Mesenchymal stem cell (in vitro differentiated cells and primary cell): Measurements from ENCODE around the gene KRI1.

ENCODE experiments used
- DNase-seq: peaks from one replicate; pipeline ENCODE4 v3.0.0-alpha.2; 2013
- H2AFZ ChIP-seq: one replicate; pipeline ENCODE4 v1.6.1; 2013; ENCODE audit warnings: low read depth, mild to moderate bottlenecking, control low read depth, inconsistent platforms, low read length, moderate library complexity
- H2AK5ac ChIP-seq: 2 replicates; pipeline ENCODE4 v1.6.1; 2013; ENCODE audit warnings: low read length, moderate library complexity, mild to moderate bottlenecking, inconsistent platforms; ENCODE audit not compliant: severe bottlenecking
- H2BK120ac ChIP-seq: one replicate; pipeline ENCODE4 v1.6.1; 2013; ENCODE audit warnings: low read depth, mild to moderate bottlenecking, inconsistent platforms, low read length, moderate library complexity
- H2BK12ac ChIP-seq, 2 experiments: one replicate each; pipeline ENCODE4 v1.6.1; 2013; ENCODE audit warnings: inconsistent platforms in 2 of 2, low read length in 2 of 2, mild to moderate bottlenecking in 2 of 2, moderate library complexity in 2 of 2, control low read depth in 1 of 2
- H2BK15ac ChIP-seq: one replicate; pipeline ENCODE4 v1.6.1; 2013; ENCODE audit warnings: mild to moderate bottlenecking, low read depth, inconsistent platforms; ENCODE audit not compliant: poor library complexity, severe bottlenecking
- H2BK5ac ChIP-seq: 2 replicates; pipeline ENCODE4 v1.6.1; 2013; ENCODE audit warnings: low read depth, mild to moderate bottlenecking, low read length, control low read depth, inconsistent platforms; ENCODE audit not compliant: poor library complexity, severe bottlenecking
- H3K14ac ChIP-seq, 2 experiments: one replicate each; pipeline ENCODE4 v1.6.1; 2013; ENCODE audit warnings: inconsistent platforms in 2 of 2, low read length in 2 of 2, control low read depth in 1 of 2, mild to moderate bottlenecking in 1 of 2, moderate library complexity in 1 of 2
- H3K18ac ChIP-seq, 2 experiments: one replicate each; pipeline ENCODE4 v1.6.1; 2013; ENCODE audit warnings: inconsistent platforms in 2 of 2, low read length in 2 of 2, control low read depth in 1 of 2, low read depth in 1 of 2, mild to moderate bottlenecking in 1 of 2
- H3K23ac ChIP-seq, 2 experiments: one replicate each; pipeline ENCODE4 v1.6.1; 2013; ENCODE audit warnings: inconsistent platforms in 2 of 2, low read length in 2 of 2, mild to moderate bottlenecking in 2 of 2, moderate library complexity in 2 of 2, control low read depth in 1 of 2
- H3K27ac ChIP-seq: 2 replicates; pipeline ENCODE4 v1.5.1; 2013; ENCODE audit warnings: mild to moderate bottlenecking, moderate library complexity, low read length, control low read depth, inconsistent platforms; ENCODE audit not compliant: poor library complexity, severe bottlenecking
- H3K27me3 ChIP-seq, 2 experiments: 2 replicates each; pipeline versions ENCODE4 v1.6.1 to v1.7.0; 2013; ENCODE audit warnings: low read length in 2 of 2, mild to moderate bottlenecking in 2 of 2, moderate library complexity in 2 of 2, control low read depth in 1 of 2, inconsistent platforms in 1 of 2; ENCODE audit not compliant: control insufficient read depth in 1 of 2, insufficient read depth in 1 of 2
- H3K36me3 ChIP-seq, 2 experiments: 2 replicates each; pipeline versions ENCODE4 v1.6.1 to v1.7.0; 2013; ENCODE audit warnings: low read length in 2 of 2, control low read depth in 1 of 2, inconsistent platforms in 1 of 2, low read depth in 1 of 2, mild to moderate bottlenecking in 1 of 2; ENCODE audit not compliant: insufficient read depth in 2 of 2, control insufficient read depth in 1 of 2
- H3K4ac ChIP-seq, 2 experiments: one replicate each; pipeline ENCODE4 v1.6.1; 2013; ENCODE audit warnings: inconsistent platforms in 2 of 2, low read length in 2 of 2, mild to moderate bottlenecking in 2 of 2, moderate library complexity in 2 of 2, control low read depth in 1 of 2, low read depth in 1 of 2
- H3K4me1 ChIP-seq: 2 replicates; pipeline ENCODE4 v1.6.1; 2013; ENCODE audit warnings: low read depth, low read length, control low read depth; ENCODE audit not compliant: control insufficient read depth, insufficient read depth
- H3K4me2 ChIP-seq: 2 replicates; pipeline ENCODE4 v1.6.1; 2013; ENCODE audit warnings: low read length, mild to moderate bottlenecking, inconsistent platforms; ENCODE audit not compliant: poor library complexity, severe bottlenecking
- H3K4me3 ChIP-seq, 2 experiments: 2 replicates each; pipeline versions ENCODE4 v1.5.1 to v1.7.0; 2013; ENCODE audit warnings: low read length in 2 of 2, mild to moderate bottlenecking in 2 of 2, control low read depth in 1 of 2, low read depth in 1 of 2; ENCODE audit not compliant: insufficient read depth in 1 of 2
- H3K79me1 ChIP-seq: replicated peaks from 2 replicates; pipeline ENCODE4 v1.6.1; 2013; ENCODE audit warnings: mild to moderate bottlenecking, control low read depth, low read length, inconsistent platforms; ENCODE audit not compliant: poor library complexity, severe bottlenecking
- H3K9ac ChIP-seq: 2 replicates; pipeline ENCODE4 v1.7.0; 2013; ENCODE audit warnings: mild to moderate bottlenecking, low read length, moderate library complexity
- H3K9me3 ChIP-seq: 2 replicates; pipeline ENCODE4 v1.7.0; 2013; ENCODE audit warnings: mild to moderate bottlenecking, low read length; ENCODE audit not compliant: control insufficient read depth
- H4K8ac ChIP-seq: one replicate; pipeline ENCODE4 v1.6.1; 2013; ENCODE audit warnings: inconsistent platforms, mild to moderate bottlenecking, low read length, moderate library complexity
- H4K91ac ChIP-seq: one replicate; pipeline ENCODE4 v1.6.1; 2013; ENCODE audit warnings: mild to moderate bottlenecking, low read length, inconsistent platforms
- WGBS: methylation state at CpG from one replicate; pipeline ENCODE4 v1.1.7; 2013; ENCODE audit warnings: mixed read lengths; 5-methylcytosine and 5-hydroxymethylcytosine counted together

KRI1 gene

GRCh38 chr19:10582091-10582490 is 16.3 kb upstream of the KRI1 start:
- Histone ChIP-seq H3K4me2 (no peak overlapping the region), H3K4me3 (no peak overlapping the region), H3K4me1 (peaks cover 6% of the 10 kb centered on the region), H3K4ac (no peak overlapping the region), H4K8ac (no peak overlapping the region), H3K79me1 (no peaks in the 10 kb centered on the region), H3K9me3 (no peaks in the 10 kb centered on the region), H2BK5ac (no peak overlapping the region), H2BK120ac (no peak overlapping the region), H2AFZ (no peak overlapping the region), H3K27ac (no peak overlapping the region), H2BK15ac (no peak overlapping the region), H4K91ac (no peak overlapping the region), H3K14ac (no peak overlapping the region), H3K23ac (no peak overlapping the region), H2BK12ac (no peak overlapping the region), H2AK5ac (no peak overlapping the region), H3K36me3 (no peaks in the 10 kb centered on the region), H3K9ac (no peak overlapping the region), H3K18ac (no peak overlapping the region), H3K27me3 (peaks cover 13 to 26% of the 10 kb centered on the region in 2 experiments)
- DNase-seq, result no peak
- WGBS, result 95% methylated on average over 11 of the region's 13 CpGs

- no peak overlapping the region for H3K27ac ChIP-seq
- H3K79me1 ChIP-seq, result no peaks in the 10 kb centered on the region
- no peak overlapping the region for H2BK5ac ChIP-seq
- peak overlapping the region; percentile 51 for H3K4me2 ChIP-seq
- H2BK120ac ChIP-seq, result no peak overlapping the region
- no peak overlapping the region for H3K4ac ChIP-seq
- peak overlapping the region; percentile 63 for H3K9ac ChIP-seq
- peaks cover 9% of the 10 kb centered on the region for H3K4me1 ChIP-seq
- H4K8ac ChIP-seq, result peak overlapping the region; percentile 7
- no peak overlapping the region for H3K14ac ChIP-seq
- 49% methylated on average over 31 of the region's 31 CpGs for WGBS
- H3K27me3 ChIP-seq, result peaks cover 5 to 19% of the 10 kb centered on the region in 2 experiments
- no peak overlapping the region for H3K23ac ChIP-seq
- no peak overlapping the region for H2AK5ac ChIP-seq
- H3K36me3 ChIP-seq, result no peaks in the 10 kb centered on the region
- no peak overlapping the region for H2AFZ ChIP-seq
- H4K91ac ChIP-seq, result peak overlapping the region; percentile 27
- H3K9me3 ChIP-seq, result no peaks in the 10 kb centered on the region
- H2BK15ac ChIP-seq, result peak overlapping the region; percentile 12
- no peak overlapping the region for H2BK12ac ChIP-seq
- H3K4me3 ChIP-seq, result peak overlapping the region in 1 of 2 experiments; percentile 71
- H3K18ac ChIP-seq, result no peak overlapping the region
- peak; percentile 89 for DNase-seq
Measured at GRCh38 chr19:10580979-10581631, 15.3 kb upstream of the KRI1 start.

GRCh38 chr19:10577951-10578350 is 12.1 kb upstream of the KRI1 start:
- no peak overlapping the region for H2BK120ac ChIP-seq
- H3K14ac ChIP-seq, result no peak overlapping the region

GRCh38 chr19:10575011-10575716 is 9.4 kb upstream of the KRI1 start:
- Histone ChIP-seq H2BK5ac (no peak overlapping the region), H3K18ac (no peak overlapping the region), H3K14ac (no peak overlapping the region), H4K8ac (no peak overlapping the region), H2BK120ac (no peak overlapping the region), H3K4me2 (no peak overlapping the region), H3K9me3 (no peaks in the 10 kb centered on the region), H3K9ac (no peak overlapping the region), H2AK5ac (peak overlapping the region; percentile 35), H2BK15ac (peak overlapping the region; percentile 80), H2AFZ (no peak overlapping the region), H3K23ac (no peak overlapping the region), H3K4ac (no peak overlapping the region), H3K27ac (no peak overlapping the region), H2BK12ac (no peak overlapping the region), H3K36me3 (no peaks in the 10 kb centered on the region), H3K4me3 (no peak overlapping the region), H4K91ac (no peak overlapping the region), H3K4me1 (peaks cover 10% of the 10 kb centered on the region), H3K79me1 (peaks cover 6% of the 10 kb centered on the region), H3K27me3 (no peaks in the 10 kb centered on the region)
- 87% methylated on average over 6 of the region's 6 CpGs for WGBS
- DNase-seq, result no peak

More at GRCh38 chr19:10577951-10578350, 12.1 kb upstream of the KRI1 start:
- Histone ChIP-seq H4K8ac (no peak overlapping the region), H2BK12ac (no peak overlapping the region), H3K23ac (no peak overlapping the region), H4K91ac (no peak overlapping the region), H3K4me1 (peaks cover 9% of the 10 kb centered on the region), H3K79me1 (peaks cover 6% of the 10 kb centered on the region), H2BK5ac (no peak overlapping the region), H3K9ac (no peak overlapping the region), H3K9me3 (no peaks in the 10 kb centered on the region), H3K4me2 (no peak overlapping the region), H3K4me3 (no peak overlapping the region), H3K18ac (no peak overlapping the region), H3K36me3 (no peaks in the 10 kb centered on the region), H3K27me3 (peaks cover 0 to 7% of the 10 kb centered on the region in 2 experiments), H2AFZ (no peak overlapping the region), H3K27ac (no peak overlapping the region), H2BK15ac (no peak overlapping the region), H2AK5ac (no peak overlapping the region), H3K4ac (no peak overlapping the region)
- DNase-seq, result no peak
- 95% methylated on average over 6 of the region's 6 CpGs for WGBS
